ENCODE data around the gene BEST2.

DNA sequence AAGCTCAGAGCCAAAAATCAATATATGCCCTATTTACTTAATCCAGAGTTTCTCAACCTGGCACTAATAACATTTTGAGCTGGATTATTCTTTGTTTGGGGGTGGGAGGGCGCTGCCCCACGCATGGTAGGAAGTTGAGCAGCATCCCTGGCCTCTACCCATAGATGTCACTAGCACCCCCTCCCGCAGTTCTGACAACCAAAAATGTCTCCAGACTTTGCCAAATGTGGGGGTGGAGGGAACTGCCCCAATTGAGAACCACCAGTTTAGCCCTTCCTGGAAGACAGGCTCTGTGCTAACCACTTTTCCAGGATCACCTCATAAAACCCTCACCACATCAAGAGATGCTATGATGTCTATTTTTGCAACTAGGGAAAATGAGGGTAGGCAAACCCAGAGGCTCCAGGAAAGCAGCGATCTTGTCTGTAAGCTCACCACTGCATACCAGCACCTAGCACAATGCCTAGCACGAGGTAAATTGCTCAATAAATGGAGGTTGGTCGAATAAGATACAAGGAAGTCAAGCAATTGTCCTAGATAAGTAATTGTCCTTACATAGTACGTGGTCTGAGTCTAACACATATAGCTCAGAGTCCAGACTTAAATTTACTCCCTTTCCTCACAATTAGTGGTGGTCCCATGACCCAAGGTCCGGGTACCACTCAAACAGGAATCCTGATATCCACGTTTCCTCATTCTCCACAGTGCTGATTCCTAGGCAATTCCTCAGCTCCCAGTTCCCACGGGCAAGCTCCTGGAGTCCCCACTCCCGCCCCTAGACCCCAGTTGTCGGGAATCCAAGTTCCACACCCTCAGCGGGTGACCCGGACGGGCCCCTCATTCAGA, 18.0 kb upstream of the BEST2 start:
- TF ChIP-seq POLR2A (IDR thresholded peaks at IDR 0.05), result no peak
- TF ChIP-seq, protein P1, sequence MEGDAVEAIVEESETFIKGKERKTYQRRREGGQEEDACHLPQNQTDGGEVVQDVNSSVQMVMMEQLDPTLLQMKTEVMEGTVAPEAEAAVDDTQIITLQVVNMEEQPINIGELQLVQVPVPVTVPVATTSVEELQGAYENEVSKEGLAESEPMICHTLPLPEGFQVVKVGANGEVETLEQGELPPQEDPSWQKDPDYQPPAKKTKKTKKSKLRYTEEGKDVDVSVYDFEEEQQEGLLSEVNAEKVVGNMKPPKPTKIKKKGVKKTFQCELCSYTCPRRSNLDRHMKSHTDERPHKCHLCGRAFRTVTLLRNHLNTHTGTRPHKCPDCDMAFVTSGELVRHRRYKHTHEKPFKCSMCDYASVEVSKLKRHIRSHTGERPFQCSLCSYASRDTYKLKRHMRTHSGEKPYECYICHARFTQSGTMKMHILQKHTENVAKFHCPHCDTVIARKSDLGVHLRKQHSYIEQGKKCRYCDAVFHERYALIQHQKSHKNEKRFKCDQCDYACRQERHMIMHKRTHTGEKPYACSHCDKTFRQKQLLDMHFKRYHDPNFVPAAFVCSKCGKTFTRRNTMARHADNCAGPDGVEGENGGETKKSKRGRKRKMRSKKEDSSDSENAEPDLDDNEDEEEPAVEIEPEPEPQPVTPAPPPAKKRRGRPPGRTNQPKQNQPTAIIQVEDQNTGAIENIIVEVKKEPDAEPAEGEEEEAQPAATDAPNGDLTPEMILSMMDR (IDR thresholded peaks at IDR 0.05), result no peak
- no peak for TF ChIP-seq POLR2AphosphoS5 (IDR thresholded peaks at IDR 0.05)
